ENCODE measurements around the gene SLC13A5.

GRCh38 chr17:6670999-6671398, 42.2 kb downstream of the SLC13A5 start:
- TF ChIP-seq CTCF (IDR thresholded peaks at IDR 0.05) (no peak), POLR2A (IDR thresholded peaks at IDR 0.05) (no peak)

Data from heart left ventricle (tissue), 13 donors.